GM12878 (cell line): ENCODE results near the gene HOXB3. TPM values are rescaled to one million over a fixed set of nuclear protein-coding genes. Genes with fewer than 3 reads are reported as not detected.

ENCODE experiments used
- E2F8 ChIP-seq: fragments of 450-650 bp; IDR thresholded peaks from 2 replicates; pipeline ENCODE4 v1.6.1; 2018; ENCODE audit warnings: mild to moderate bottlenecking, low read depth, moderate library complexity; ENCODE audit not compliant: partially characterized antibody
- HSF1 ChIP-seq: fragments of 150-350 bp; IDR thresholded peaks from 2 replicates; pipeline ENCODE4 v1.6.1; 2014; ENCODE audit warnings: mild to moderate bottlenecking, low read depth, low read length
- KDM1A ChIP-seq: fragments of 200-600 bp; sonication (generic); IDR thresholded peaks from 2 replicates; pipeline ENCODE4 v1.6.1; 2016; ENCODE audit warnings: borderline replicate concordance
- YBX1 ChIP-seq: fragments of 450-650 bp; IDR thresholded peaks from 2 replicates; pipeline ENCODE4 v1.6.1; 2016; ENCODE audit warnings: antibody characterized with exemption
- ZNF24 ChIP-seq: fragments of 450-650 bp; IDR thresholded peaks from 2 replicates; pipeline ENCODE4 v1.6.1; 2017; ENCODE audit warnings: antibody characterized with exemption, mild to moderate bottlenecking
- polyA plus RNA-seq, 11 experiments: library from polyadenylated mRNA; depleted of rRNA in 4 of 11; unstranded in 6 of 11; stranded (reverse) in 5 of 11; fragments of >200 nt; fragmentation: Nextera tagmentation in 4 of 11; fragmentation: Illumina TruSeq in 1 of 11; extraction: Ambion mirVana in 4 of 11; extraction: Trizol in 1 of 11; gene quantifications; 1 replicate in 1 of 11; 2 replicates in 10 of 11; pipeline versions ENCODE4 v1.2.1 to v1.2.3, GENCODE V29; 2011 to 2016; ENCODE audit warnings: inconsistent platforms in 2 of 11, missing spikeins in 2 of 11, low read depth in 1 of 11
- total RNA-seq, 4 experiments: library from RNA; depleted of rRNA in 3 of 4; stranded (reverse); fragments of >200 nt in 3 of 4; fragmentation: Illumina TruSeq in 1 of 4; extraction: Trizol in 1 of 4; gene quantifications; 2 replicates each; pipeline versions ENCODE4 v1.2.1 to v1.2.3, GENCODE V29; 2013 to 2021
- TF ChIP-seq, protein P1 (sequence below): fragments of 450-650 bp; IDR thresholded peaks from 2 replicates; pipeline ENCODE4 v1.6.1; 2016; ENCODE audit warnings: mild to moderate bottlenecking, moderate library complexity, borderline replicate concordance
- TF ChIP-seq, protein P2 (sequence below): fragments of 450-650 bp; formaldehyde crosslinking; IDR thresholded peaks from 2 replicates; pipeline ENCODE4 v1.4.0; 2022; ENCODE audit warnings: mild to moderate bottlenecking, moderate library complexity

Gene HOXB3
- total and polyA plus RNA-seq, 10 of the 15 experiments (the other 5 are each of a cell fraction or from before 2014, with no cell fraction given): 0.19 to 7.7 (median 2.9) TPM

DNA sequence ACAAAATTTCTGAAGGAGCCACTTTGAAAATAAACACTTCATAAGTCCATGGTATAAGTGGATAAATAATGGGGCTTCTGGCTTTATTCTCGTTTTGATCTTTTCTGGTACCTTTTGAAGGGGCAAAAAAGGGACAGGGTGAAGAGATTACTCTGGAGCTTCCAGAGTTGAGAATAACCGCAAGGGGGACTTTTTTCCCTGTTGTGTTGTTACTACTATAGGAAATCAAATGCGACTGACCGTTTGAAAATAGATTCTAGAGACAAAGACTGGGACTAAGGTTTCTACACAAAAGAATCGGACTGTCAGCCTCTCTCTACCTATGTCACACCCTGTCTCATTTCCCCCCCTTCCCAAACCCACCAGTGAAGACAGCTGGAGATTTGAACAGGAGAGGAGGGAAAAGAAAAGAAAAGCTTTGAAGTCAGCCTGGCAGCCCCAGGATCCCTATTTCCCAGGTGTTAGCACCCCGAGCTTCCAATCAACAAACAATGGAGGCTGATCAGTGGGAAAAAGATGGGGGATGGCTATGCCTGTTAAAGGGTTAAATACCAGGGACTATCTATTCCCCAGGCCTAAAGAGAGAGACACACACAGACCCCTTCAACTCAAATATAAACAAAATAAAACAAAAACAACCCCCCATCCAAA is 20.2 kb downstream of the HOXB3 start (continued):
- TF ChIP-seq YBX1: no peak
- no peak for TF ChIP-seq ZNF24
- TF ChIP-seq KDM1A: no peak
- TF ChIP-seq, protein P1, sequence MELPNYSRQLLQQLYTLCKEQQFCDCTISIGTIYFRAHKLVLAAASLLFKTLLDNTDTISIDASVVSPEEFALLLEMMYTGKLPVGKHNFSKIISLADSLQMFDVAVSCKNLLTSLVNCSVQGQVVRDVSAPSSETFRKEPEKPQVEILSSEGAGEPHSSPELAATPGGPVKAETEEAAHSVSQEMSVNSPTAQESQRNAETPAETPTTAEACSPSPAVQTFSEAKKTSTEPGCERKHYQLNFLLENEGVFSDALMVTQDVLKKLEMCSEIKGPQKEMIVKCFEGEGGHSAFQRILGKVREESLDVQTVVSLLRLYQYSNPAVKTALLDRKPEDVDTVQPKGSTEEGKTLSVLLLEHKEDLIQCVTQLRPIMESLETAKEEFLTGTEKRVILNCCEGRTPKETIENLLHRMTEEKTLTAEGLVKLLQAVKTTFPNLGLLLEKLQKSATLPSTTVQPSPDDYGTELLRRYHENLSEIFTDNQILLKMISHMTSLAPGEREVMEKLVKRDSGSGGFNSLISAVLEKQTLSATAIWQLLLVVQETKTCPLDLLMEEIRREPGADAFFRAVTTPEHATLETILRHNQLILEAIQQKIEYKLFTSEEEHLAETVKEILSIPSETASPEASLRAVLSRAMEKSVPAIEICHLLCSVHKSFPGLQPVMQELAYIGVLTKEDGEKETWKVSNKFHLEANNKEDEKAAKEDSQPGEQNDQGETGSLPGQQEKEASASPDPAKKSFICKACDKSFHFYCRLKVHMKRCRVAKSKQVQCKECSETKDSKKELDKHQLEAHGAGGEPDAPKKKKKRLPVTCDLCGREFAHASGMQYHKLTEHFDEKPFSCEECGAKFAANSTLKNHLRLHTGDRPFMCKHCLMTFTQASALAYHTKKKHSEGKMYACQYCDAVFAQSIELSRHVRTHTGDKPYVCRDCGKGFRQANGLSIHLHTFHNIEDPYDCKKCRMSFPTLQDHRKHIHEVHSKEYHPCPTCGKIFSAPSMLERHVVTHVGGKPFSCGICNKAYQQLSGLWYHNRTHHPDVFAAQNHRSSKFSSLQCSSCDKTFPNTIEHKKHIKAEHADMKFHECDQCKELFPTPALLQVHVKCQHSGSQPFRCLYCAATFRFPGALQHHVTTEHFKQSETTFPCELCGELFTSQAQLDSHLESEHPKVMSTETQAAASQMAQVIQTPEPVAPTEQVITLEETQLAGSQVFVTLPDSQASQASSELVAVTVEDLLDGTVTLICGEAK: no peak
- TF ChIP-seq E2F8: no peak
- TF ChIP-seq, protein P2, sequence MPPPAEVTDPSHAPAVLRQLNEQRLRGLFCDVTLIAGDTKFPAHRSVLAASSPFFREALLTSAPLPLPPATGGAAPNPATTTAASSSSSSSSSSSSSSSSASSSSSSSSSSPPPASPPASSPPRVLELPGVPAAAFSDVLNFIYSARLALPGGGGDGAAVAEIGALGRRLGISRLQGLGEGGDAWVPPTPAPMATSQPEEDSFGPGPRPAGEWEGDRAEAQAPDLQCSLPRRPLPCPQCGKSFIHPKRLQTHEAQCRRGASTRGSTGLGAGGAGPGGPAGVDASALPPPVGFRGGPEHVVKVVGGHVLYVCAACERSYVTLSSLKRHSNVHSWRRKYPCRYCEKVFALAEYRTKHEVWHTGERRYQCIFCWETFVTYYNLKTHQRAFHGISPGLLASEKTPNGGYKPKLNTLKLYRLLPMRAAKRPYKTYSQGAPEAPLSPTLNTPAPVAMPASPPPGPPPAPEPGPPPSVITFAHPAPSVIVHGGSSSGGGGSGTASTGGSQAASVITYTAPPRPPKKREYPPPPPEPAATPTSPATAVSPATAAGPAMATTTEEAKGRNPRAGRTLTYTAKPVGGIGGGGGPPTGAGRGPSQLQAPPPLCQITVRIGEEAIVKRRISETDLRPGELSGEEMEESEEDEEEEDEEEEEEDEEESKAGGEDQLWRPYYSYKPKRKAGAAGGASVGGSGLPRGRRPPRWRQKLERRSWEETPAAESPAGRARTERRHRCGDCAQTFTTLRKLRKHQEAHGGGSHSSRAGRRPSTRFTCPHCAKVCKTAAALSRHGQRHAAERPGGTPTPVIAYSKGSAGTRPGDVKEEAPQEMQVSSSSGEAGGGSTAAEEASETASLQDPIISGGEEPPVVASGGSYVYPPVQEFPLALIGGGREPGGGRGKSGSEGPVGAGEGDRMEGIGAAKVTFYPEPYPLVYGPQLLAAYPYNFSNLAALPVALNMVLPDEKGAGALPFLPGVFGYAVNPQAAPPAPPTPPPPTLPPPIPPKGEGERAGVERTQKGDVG (CRISPR knock-in tag): no peak
- TF ChIP-seq HSF1: no peak
- TF ChIP-seq, all 136 proteins: peak for 0
